ENCODE data around the gene MTNR1B. TPM values are rescaled to one million over a fixed set of nuclear protein-coding genes. Genes with fewer than 3 reads are reported as not detected.

The MTNR1B gene
- total and polyA plus RNA-seq, 4 donors = not detected

DNA sequence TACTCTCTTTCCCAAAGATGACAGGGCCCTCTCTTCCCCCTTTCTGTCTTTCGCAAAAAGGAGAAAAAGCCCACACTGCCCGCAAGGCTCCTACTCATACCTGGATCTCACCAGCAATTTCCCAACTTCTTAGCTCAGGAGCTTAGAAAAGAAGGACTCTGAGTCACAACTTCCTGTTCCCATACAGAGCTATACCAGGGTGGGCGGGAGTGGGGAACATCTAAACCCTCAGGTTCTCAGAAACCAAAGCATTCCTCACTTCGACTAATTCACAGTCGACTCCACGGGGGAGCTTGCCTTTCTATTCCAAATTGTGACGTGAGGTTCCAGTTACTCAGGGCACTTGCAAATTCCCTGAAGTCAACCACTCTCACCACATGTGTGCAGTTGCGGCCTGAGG is 61.9 kb downstream of the MTNR1B start:
- no peak overlapping the region for H3K9ac ChIP-seq (ENCODE audit: low read depth in 1 of 2, low read length in 2 of 2)
- 93% methylated on average over 8 of the region's 8 CpGs for WGBS
- no peaks in the 10 kb centered on the region for H3K9me3 ChIP-seq (ENCODE audit: control insufficient read depth in 4 of 4, low read length in 3 of 4)
- no peaks in the 10 kb centered on the region for H3K36me3 ChIP-seq (ENCODE audit: control insufficient read depth in 4 of 4, insufficient read depth in 3 of 4, low read depth in 1 of 4, low read length in 3 of 4)
- H3K27me3 ChIP-seq (ENCODE audit: control insufficient read depth in 4 of 4, insufficient read depth in 4 of 4, low read length in 3 of 4) = no peaks in the 10 kb centered on the region
- H3K4me1 ChIP-seq (ENCODE audit: control insufficient read depth in 4 of 4, insufficient read depth in 4 of 4, low read length in 3 of 4) = peaks cover 2 to 37% (median 30%) of the 10 kb centered on the region in 4 donors
- no peak overlapping the region for H3K27ac ChIP-seq (ENCODE audit: low read depth in 1 of 2, low read length in 2 of 2)
- TF ChIP-seq FOXA2 (IDR thresholded peaks at IDR 0.05) (no peak), FOXA1 (IDR thresholded peaks at IDR 0.05) (no peak), JUND (IDR thresholded peaks at IDR 0.05) (no peak), HNF4A (conservative IDR thresholded peaks at IDR 0.05) (no peak), RAD21 (IDR thresholded peaks at IDR 0.05) (no peak)
- TF ChIP-seq, protein P1, sequence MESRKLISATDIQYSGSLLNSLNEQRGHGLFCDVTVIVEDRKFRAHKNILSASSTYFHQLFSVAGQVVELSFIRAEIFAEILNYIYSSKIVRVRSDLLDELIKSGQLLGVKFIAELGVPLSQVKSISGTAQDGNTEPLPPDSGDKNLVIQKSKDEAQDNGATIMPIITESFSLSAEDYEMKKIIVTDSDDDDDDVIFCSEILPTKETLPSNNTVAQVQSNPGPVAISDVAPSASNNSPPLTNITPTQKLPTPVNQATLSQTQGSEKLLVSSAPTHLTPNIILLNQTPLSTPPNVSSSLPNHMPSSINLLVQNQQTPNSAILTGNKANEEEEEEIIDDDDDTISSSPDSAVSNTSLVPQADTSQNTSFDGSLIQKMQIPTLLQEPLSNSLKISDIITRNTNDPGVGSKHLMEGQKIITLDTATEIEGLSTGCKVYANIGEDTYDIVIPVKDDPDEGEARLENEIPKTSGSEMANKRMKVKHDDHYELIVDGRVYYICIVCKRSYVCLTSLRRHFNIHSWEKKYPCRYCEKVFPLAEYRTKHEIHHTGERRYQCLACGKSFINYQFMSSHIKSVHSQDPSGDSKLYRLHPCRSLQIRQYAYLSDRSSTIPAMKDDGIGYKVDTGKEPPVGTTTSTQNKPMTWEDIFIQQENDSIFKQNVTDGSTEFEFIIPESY (IDR thresholded peaks at IDR 0.05) = no peak
- TF ChIP-seq, protein P2, sequence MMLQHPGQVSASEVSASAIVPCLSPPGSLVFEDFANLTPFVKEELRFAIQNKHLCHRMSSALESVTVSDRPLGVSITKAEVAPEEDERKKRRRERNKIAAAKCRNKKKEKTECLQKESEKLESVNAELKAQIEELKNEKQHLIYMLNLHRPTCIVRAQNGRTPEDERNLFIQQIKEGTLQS (IDR thresholded peaks at IDR 0.05) = no peak
- no peak for DNase-seq (ENCODE audit: low spot score)
- H3K4me3 ChIP-seq (ENCODE audit: low read depth in 1 of 3, low read length in 3 of 3) = no peak overlapping the region

Small RNA genes within 50 kb of the gene (small RNA-seq; reads per million reads assigned to genes)
- gene SNRPGP16 = not detected

Other genes starting within 250 kb of the MTNR1B start
- 10 to 100 TPM in 1 of 2 donors, 1 to 10 TPM in 1; 8.3 to 11.7 TPM for gene SLC36A4, start 228.3 kb downstream of the MTNR1B start, total RNA-seq
- gene SLC36A4, start 228.3 kb downstream of the MTNR1B start, polyA plus RNA-seq = 1 to 10 TPM; 6.4 to 6.5 TPM

Measured in liver (tissue), 10 donors.